ENCODE measurements around the gene SUPT3H. TPM values are rescaled to one million over a fixed set of nuclear protein-coding genes. Genes with fewer than 3 reads are reported as not detected.

The SUPT3H gene
- total RNA-seq, 3 donors from 2014 or later (not counting 1 experiment from before 2014, with no cell fraction given): 7.3 to 10.9 (median 9.9) TPM

DNA sequence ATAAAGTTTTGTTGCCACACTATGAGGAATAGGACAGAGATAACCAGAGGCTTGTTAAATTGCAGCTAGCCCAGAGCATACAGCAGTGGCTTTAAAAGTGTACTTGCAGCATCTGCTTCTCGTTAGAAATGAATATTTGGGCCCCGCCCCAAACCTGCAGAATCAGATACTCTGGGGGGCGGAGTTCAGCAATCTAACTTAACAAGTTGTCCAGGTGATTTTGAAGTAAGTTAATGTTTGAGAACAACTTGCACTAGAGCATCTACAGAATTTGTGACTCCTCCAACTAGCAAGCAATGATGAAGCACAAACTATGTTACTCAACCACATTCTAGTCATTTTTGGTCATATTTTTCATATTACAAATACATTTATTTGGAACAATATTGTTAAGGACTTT, 10.6 kb upstream of the SUPT3H start:
- ATAC-seq: no peak
- TF ChIP-seq, protein P1, sequence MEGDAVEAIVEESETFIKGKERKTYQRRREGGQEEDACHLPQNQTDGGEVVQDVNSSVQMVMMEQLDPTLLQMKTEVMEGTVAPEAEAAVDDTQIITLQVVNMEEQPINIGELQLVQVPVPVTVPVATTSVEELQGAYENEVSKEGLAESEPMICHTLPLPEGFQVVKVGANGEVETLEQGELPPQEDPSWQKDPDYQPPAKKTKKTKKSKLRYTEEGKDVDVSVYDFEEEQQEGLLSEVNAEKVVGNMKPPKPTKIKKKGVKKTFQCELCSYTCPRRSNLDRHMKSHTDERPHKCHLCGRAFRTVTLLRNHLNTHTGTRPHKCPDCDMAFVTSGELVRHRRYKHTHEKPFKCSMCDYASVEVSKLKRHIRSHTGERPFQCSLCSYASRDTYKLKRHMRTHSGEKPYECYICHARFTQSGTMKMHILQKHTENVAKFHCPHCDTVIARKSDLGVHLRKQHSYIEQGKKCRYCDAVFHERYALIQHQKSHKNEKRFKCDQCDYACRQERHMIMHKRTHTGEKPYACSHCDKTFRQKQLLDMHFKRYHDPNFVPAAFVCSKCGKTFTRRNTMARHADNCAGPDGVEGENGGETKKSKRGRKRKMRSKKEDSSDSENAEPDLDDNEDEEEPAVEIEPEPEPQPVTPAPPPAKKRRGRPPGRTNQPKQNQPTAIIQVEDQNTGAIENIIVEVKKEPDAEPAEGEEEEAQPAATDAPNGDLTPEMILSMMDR (IDR thresholded peaks at IDR 0.05): no peak
- Histone ChIP-seq H3K4me3 (ENCODE audit: low read length) (no peak overlapping the region), H3K9me3 (ENCODE audit: control insufficient read depth, insufficient read depth, low read length) (no peaks in the 10 kb centered on the region), H3K36me3 (ENCODE audit: control insufficient read depth, insufficient read depth, low read length) (no peaks in the 10 kb centered on the region), H3K4me1 (ENCODE audit: control insufficient read depth, insufficient read depth, low read length) (no peaks in the 10 kb centered on the region), H3K27me3 (ENCODE audit: control insufficient read depth, insufficient read depth, low read length) (no peaks in the 10 kb centered on the region), H3K27ac (ENCODE audit: low read length) (no peak overlapping the region)
- Mint-ChIP-seq H3K27ac (no peak overlapping the region), H3K9me3 (peaks cover 2 to 3% of the 10 kb centered on the region in 2 donors), H3K36me3 (no peaks in the 10 kb centered on the region), H3K4me3 (no peak overlapping the region), H3K4me1 (no peaks in the 10 kb centered on the region), H3K27me3 (ENCODE audit: low read depth in 2 of 2) (peaks cover 14 to 15% of the 10 kb centered on the region in 2 donors)
- WGBS (ENCODE audit: insufficient coverage): 96% methylated on average over 3 of the region's 3 CpGs
- DNase-seq: no peak
- intact Hi-C loops (cut with micrococcal nuclease): no loop called here

DNA sequence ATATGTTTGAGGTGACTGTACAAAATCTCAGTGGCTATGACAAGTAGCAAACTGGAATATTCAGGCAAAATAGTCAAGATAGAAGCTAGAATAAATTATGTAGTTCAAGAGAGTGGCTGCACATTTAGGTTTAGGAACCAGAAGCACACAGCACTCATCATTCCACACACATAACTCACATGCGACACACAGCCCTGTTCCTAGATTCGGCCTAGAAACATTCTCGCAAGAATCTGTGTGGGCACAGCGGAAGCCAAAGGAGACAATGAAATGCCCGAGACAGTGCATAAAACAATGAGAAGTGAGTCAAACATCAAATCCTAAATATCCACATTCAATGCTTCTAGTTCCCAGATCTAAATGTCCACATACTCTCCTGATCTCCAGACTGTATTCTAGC, 9.5 kb upstream of the SUPT3H start:
- DNase-seq: no peak
- Mint-ChIP-seq H3K36me3 (no peaks in the 10 kb centered on the region), H3K27ac (no peak overlapping the region), H3K4me1 (no peaks in the 10 kb centered on the region), H3K9me3 (no peaks in the 10 kb centered on the region), H3K27me3 (ENCODE audit: low read depth in 2 of 2) (peaks cover 14 to 15% of the 10 kb centered on the region in 2 donors), H3K4me3 (no peak overlapping the region)
- no peaks in the 10 kb centered on the region for H3K4me1 ChIP-seq (ENCODE audit: control insufficient read depth, insufficient read depth, low read length)
- no peaks in the 10 kb centered on the region for H3K9me3 ChIP-seq (ENCODE audit: control insufficient read depth, insufficient read depth, low read length)
- intact Hi-C loops (cut with micrococcal nuclease): no loop called here
- H3K36me3 ChIP-seq (ENCODE audit: control insufficient read depth, insufficient read depth, low read length): no peaks in the 10 kb centered on the region
- no peak overlapping the region for H3K4me3 ChIP-seq (ENCODE audit: low read length)
- ATAC-seq: no peak
- 98% methylated on average over 5 of the region's 5 CpGs for WGBS (ENCODE audit: insufficient coverage)
- no peaks in the 10 kb centered on the region for H3K27me3 ChIP-seq (ENCODE audit: control insufficient read depth, insufficient read depth, low read length)
- no peak overlapping the region for H3K27ac ChIP-seq (ENCODE audit: low read length)
- TF ChIP-seq, protein P1 (IDR thresholded peaks at IDR 0.05): no peak

DNA sequence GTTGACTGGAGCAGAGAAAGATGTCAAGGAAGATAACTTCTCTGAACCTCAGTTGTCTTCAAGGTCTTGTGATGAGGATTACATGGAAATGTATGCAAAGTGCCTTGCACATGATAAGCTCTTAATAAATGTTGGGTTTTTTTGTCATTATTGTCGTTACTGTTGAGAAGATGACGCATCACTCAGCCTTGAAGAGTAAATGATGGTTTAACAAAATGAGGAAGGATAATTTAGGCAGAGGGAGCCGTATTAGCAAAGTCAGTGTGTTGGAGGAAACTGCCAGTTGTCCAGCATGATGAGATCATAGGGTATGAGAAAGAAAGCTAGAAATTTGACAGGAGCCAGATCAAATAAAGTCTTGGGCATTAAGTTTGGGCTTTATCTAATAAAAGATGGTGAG, 8.8 kb upstream of the SUPT3H start:
- no peak overlapping the region for H3K4me3 Mint-ChIP-seq
- TF ChIP-seq, protein P1 (IDR thresholded peaks at IDR 0.05): no peak
- WGBS (ENCODE audit: insufficient coverage): 90% methylated on average over 3 of the region's 3 CpGs

DNA sequence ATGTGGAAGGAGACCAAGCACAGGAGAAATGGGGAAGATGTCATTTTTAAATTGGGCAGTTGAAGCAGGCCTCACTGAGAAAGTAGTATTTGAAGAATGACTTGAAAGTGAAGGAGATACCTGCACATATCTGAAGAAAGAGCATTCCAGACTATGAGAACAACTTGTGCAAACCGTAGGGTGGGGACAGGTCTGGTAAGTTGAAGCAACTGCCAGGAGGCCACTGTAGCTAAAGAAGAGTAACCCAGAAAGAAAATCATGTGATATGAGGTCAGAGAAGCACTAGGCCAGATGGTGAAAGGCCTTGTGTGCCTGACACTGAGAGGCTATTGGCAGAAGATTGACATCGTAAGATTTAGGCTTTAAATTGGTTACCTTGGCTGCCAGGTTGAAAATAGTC, 4.7 kb upstream of the SUPT3H start:
- no peaks in the 10 kb centered on the region for H3K27me3 ChIP-seq (ENCODE audit: control insufficient read depth, insufficient read depth, low read length)
- H3K27ac Mint-ChIP-seq: no peak overlapping the region
- ATAC-seq (no peak), DNase-seq (no peak)
- no peaks in the 10 kb centered on the region for H3K36me3 Mint-ChIP-seq
- TF ChIP-seq, protein P1 (IDR thresholded peaks at IDR 0.05): no peak
- intact Hi-C loops (cut with micrococcal nuclease): no loop called here
- peaks cover 13 to 14% of the 10 kb centered on the region in 2 donors for H3K4me1 Mint-ChIP-seq
- H3K4me3 Mint-ChIP-seq: no peak overlapping the region
- no peaks in the 10 kb centered on the region for H3K9me3 ChIP-seq (ENCODE audit: control insufficient read depth, insufficient read depth, low read length)
- no peak overlapping the region for H3K4me3 ChIP-seq (ENCODE audit: low read length)
- H3K27me3 Mint-ChIP-seq (ENCODE audit: low read depth in 2 of 2): peaks cover 6 to 9% of the 10 kb centered on the region in 2 donors
- no peak overlapping the region for H3K27ac ChIP-seq (ENCODE audit: low read length)
- no peaks in the 10 kb centered on the region for H3K36me3 ChIP-seq (ENCODE audit: control insufficient read depth, insufficient read depth, low read length)
- H3K4me1 ChIP-seq (ENCODE audit: control insufficient read depth, insufficient read depth, low read length): peaks cover 4% of the 10 kb centered on the region
- 98% methylated on average over 2 of the region's 2 CpGs for WGBS (ENCODE audit: insufficient coverage)
- H3K9me3 Mint-ChIP-seq: no peaks in the 10 kb centered on the region

More for the DNA sequence above, 8.8 kb upstream of the SUPT3H start:
- Histone ChIP-seq H3K9me3 (ENCODE audit: control insufficient read depth, insufficient read depth, low read length) (no peaks in the 10 kb centered on the region), H3K27me3 (ENCODE audit: control insufficient read depth, insufficient read depth, low read length) (no peaks in the 10 kb centered on the region), H3K4me3 (ENCODE audit: low read length) (no peak overlapping the region), H3K36me3 (ENCODE audit: control insufficient read depth, insufficient read depth, low read length) (no peaks in the 10 kb centered on the region), H3K4me1 (ENCODE audit: control insufficient read depth, insufficient read depth, low read length) (no peaks in the 10 kb centered on the region), H3K27ac (ENCODE audit: low read length) (no peak overlapping the region)
- Mint-ChIP-seq H3K27me3 (ENCODE audit: low read depth in 2 of 2) (peaks cover 14 to 15% of the 10 kb centered on the region in 2 donors), H3K27ac (no peak overlapping the region), H3K36me3 (no peaks in the 10 kb centered on the region), H3K9me3 (no peaks in the 10 kb centered on the region), H3K4me1 (no peaks in the 10 kb centered on the region)
- intact Hi-C loops (cut with micrococcal nuclease): no loop called here
- ATAC-seq (no peak), DNase-seq (no peak)
